GM12878 (cell line): ENCODE data around the gene ERVW-1. TPM values are rescaled to one million over a fixed set of nuclear protein-coding genes. Genes with fewer than 3 reads are reported as not detected.

Source experiments
- ATAC-seq: fragments of 200-7000 bp; cut with Tn5 transposase; 3 replicates; pipeline ENCODE4 v1.9.1; 2020; ENCODE audit warnings: mild to moderate bottlenecking, moderate library complexity
- BruUV-seq: library from RNA; stranded (reverse); fragments of 400-500 nt; replicated peaks from 2 replicates; lab custom pipeline; 2021; lab: Mats Ljungman, UMichigan
- CTCF ChIA-PET: fragments of 300-600 bp; sonication (Branson Sonifier 250); formaldehyde crosslinking; extraction: SDS; loops from one replicate; lab custom pipeline; 2021; ENCODE audit warnings: inconsistent platforms; lab: Yijun Ruan, JAX
- POLR2A ChIA-PET: fragments of 350-600 bp; formaldehyde crosslinking; extraction: SDS; loops from one replicate; lab custom pipeline; 2021; ENCODE audit warnings: inconsistent platforms; lab: Charles Lee
- RAD21 ChIA-PET: fragments of 300-600 bp; sonication (Branson Sonifier 250); formaldehyde crosslinking; loops from one replicate; lab custom pipeline; 2023; ENCODE audit warnings: antibody characterized with exemption; ENCODE audit not compliant: unreplicated experiment; lab: Charles Lee
- SMC1A ChIA-PET: fragments of 300-600 bp; sonication (Branson Sonifier 250); formaldehyde crosslinking; loops from one replicate; lab custom pipeline; 2023; ENCODE audit not compliant: unreplicated experiment, uncharacterized antibody; lab: Charles Lee
- DNase-seq: peaks from one replicate; pipeline ENCODE4 v3.0.0-alpha.2; 2011; ENCODE audit warnings: low read depth, low spot score
- FAIRE-seq: peaks from 3 replicates; lab custom pipeline; 2011; peaks lifted over from hg19 to GRCh38; lab: Jason Lieb, UNC
- H2AFZ ChIP-seq: 2 replicates; pipeline ENCODE4 v1.6.0; 2011; ENCODE audit warnings: low read depth, low read length, control low read depth; ENCODE audit not compliant: control insufficient read depth
- H3K27ac ChIP-seq: 2 replicates; pipeline ENCODE4 v1.5.1; 2011; ENCODE audit warnings: control low read depth; ENCODE audit not compliant: control insufficient read depth, insufficient read depth
- H3K27me3 ChIP-seq, 2 experiments: replicated peaks in 1 of 2; 2 replicates each; pipeline versions ENCODE4 v1.6.0 to v1.6.1; 2011; ENCODE audit warnings: low read length in 1 of 2; ENCODE audit not compliant: control insufficient read depth in 2 of 2, insufficient read depth in 2 of 2
- H3K36me3 ChIP-seq, 2 experiments: 2 replicates each; pipeline ENCODE4 v1.5.1; 2011; ENCODE audit warnings: low read length in 1 of 2; ENCODE audit not compliant: control insufficient read depth in 2 of 2, insufficient read depth in 2 of 2
- H3K4me1 ChIP-seq: 2 replicates; pipeline ENCODE4 v1.6.1; 2011; ENCODE audit warnings: mild to moderate bottlenecking, low read length, moderate library complexity, mixed read lengths; ENCODE audit not compliant: control insufficient read depth, insufficient read depth
- H3K4me2 ChIP-seq: 2 replicates; pipeline ENCODE4 v1.6.0; 2011; ENCODE audit warnings: control low read depth; ENCODE audit not compliant: control insufficient read depth, insufficient read depth
- H3K4me3 ChIP-seq: fragments of 200-600 bp; sonication (generic); 2 replicates; pipeline ENCODE4 v1.5.1; 2016
- H3K79me2 ChIP-seq: 2 replicates; pipeline ENCODE4 v1.6.0; 2011; ENCODE audit warnings: low read length; ENCODE audit not compliant: control insufficient read depth, insufficient read depth
- H3K9ac ChIP-seq: 2 replicates; pipeline ENCODE4 v1.8.0; 2011; ENCODE audit warnings: low read length, control low read depth, mixed read lengths; ENCODE audit not compliant: control insufficient read depth, insufficient read depth
- H3K9me3 ChIP-seq: replicated peaks from 3 replicates; pipeline ENCODE4 v1.5.1; 2011; ENCODE audit warnings: mild to moderate bottlenecking, low read length; ENCODE audit not compliant: control insufficient read depth, insufficient read depth
- H4K20me1 ChIP-seq: 2 replicates; pipeline ENCODE4 v1.6.0; 2011; ENCODE audit not compliant: control insufficient read depth, insufficient read depth
- BACH1 ChIP-seq: fragments of 450-650 bp; IDR thresholded peaks from 2 replicates; pipeline ENCODE4 v1.6.1; 2017; ENCODE audit warnings: mild to moderate bottlenecking, borderline replicate concordance
- CEBPZ ChIP-seq: fragments of 150-350 bp; IDR thresholded peaks from 2 replicates; pipeline ENCODE4 v1.6.1; 2016; ENCODE audit warnings: low read depth, low read length
- CHD1 ChIP-seq: IDR thresholded peaks from 2 replicates; pipeline ENCODE4 v1.6.1; 2012; ENCODE audit warnings: low read depth, low read length, improper control_type of control experiment
- CHD4 ChIP-seq: fragments of 200-600 bp; sonication (generic); IDR thresholded peaks from 2 replicates; pipeline ENCODE4 v1.6.1; 2016; ENCODE audit warnings: mild to moderate bottlenecking
- HDAC6 ChIP-seq: fragments of 200-600 bp; sonication (generic); IDR thresholded peaks from one replicate; pipeline ENCODE4 v1.8.0; 2017; ENCODE audit warnings: antibody characterized with exemption; ENCODE audit not compliant: unreplicated experiment
- RAD21 ChIP-seq: IDR thresholded peaks from 2 replicates; pipeline ENCODE4 v1.6.1; 2011; ENCODE audit warnings: mild to moderate bottlenecking, low read depth, low read length, moderate library complexity; ENCODE audit not compliant: insufficient read depth
- TCF3 ChIP-seq: IDR thresholded peaks from 2 replicates; pipeline ENCODE4 v1.6.1; 2012; ENCODE audit warnings: low read depth, mild to moderate bottlenecking, low read length, borderline replicate concordance; ENCODE audit not compliant: insufficient read depth
- USF1 ChIP-seq: IDR thresholded peaks from 2 replicates; pipeline ENCODE4 v1.6.1; 2011; ENCODE audit warnings: borderline replicate concordance, low read depth, mild to moderate bottlenecking, moderate library complexity, mixed read lengths, low read length; ENCODE audit not compliant: insufficient read depth; ENCODE audit errors: extremely low read length
- ZBED1 ChIP-seq: IDR thresholded peaks from 2 replicates; pipeline ENCODE4 v1.6.1; 2016; ENCODE audit warnings: borderline replicate concordance
- WGBS: methylation state at CpG from one replicate; pipeline ENCODE4 v1.1.6; 2016; ENCODE audit warnings: low lambda C conversion rate; ENCODE audit not compliant: insufficient replicate concordance, insufficient coverage; ENCODE audit errors: missing lambda C conversion rate; 5-methylcytosine and 5-hydroxymethylcytosine counted together
- in situ Hi-C: fragments of 300-500 bp; cut with MboI; formaldehyde crosslinking; loops from 9 replicates; pipeline ENCODE4 v1.14.3; 2018; ENCODE audit warnings: mixed read lengths
- intact Hi-C: fragments of 100-400 bp; cut with micrococcal nuclease; formaldehyde crosslinking; loops from one replicate; pipeline ENCODE4 v1.14.2; 2022; ENCODE audit not compliant: unreplicated experiment
- polyA plus RNA-seq, 11 experiments: library from polyadenylated mRNA; depleted of rRNA in 4 of 11; unstranded in 6 of 11; stranded (reverse) in 5 of 11; fragments of >200 nt; fragmentation: Nextera tagmentation in 4 of 11; fragmentation: Illumina TruSeq in 1 of 11; extraction: Ambion mirVana in 4 of 11; extraction: Trizol in 1 of 11; gene quantifications; 1 replicate in 1 of 11; 2 replicates in 10 of 11; pipeline versions ENCODE4 v1.2.1 to v1.2.3, GENCODE V29; 2011 to 2016; ENCODE audit warnings: inconsistent platforms in 2 of 11, missing spikeins in 2 of 11, low read depth in 1 of 11
- total RNA-seq, 4 experiments: library from RNA; depleted of rRNA in 3 of 4; stranded (reverse); fragments of >200 nt in 3 of 4; fragmentation: Illumina TruSeq in 1 of 4; extraction: Trizol in 1 of 4; gene quantifications; 2 replicates each; pipeline versions ENCODE4 v1.2.1 to v1.2.3, GENCODE V29; 2013 to 2021
- TF ChIP-seq, protein P1 (sequence below): fragments of 450-650 bp; IDR thresholded peaks from 2 replicates; pipeline ENCODE4 v1.6.1; 2018; ENCODE audit warnings: mild to moderate bottlenecking, low read depth, moderate library complexity; ENCODE audit not compliant: partially characterized antibody
- TF ChIP-seq, protein P2 (sequence below): fragments of 450-650 bp; IDR thresholded peaks from 2 replicates; pipeline ENCODE4 v1.6.1; 2017; ENCODE audit warnings: antibody characterized with exemption, mild to moderate bottlenecking, moderate library complexity

The ERVW-1 gene
- total and polyA plus RNA-seq, 10 of the 15 experiments (the other 5 are each of a cell fraction or from before 2014, with no cell fraction given) = 0.05 TPM; not detected in 9

DNA sequence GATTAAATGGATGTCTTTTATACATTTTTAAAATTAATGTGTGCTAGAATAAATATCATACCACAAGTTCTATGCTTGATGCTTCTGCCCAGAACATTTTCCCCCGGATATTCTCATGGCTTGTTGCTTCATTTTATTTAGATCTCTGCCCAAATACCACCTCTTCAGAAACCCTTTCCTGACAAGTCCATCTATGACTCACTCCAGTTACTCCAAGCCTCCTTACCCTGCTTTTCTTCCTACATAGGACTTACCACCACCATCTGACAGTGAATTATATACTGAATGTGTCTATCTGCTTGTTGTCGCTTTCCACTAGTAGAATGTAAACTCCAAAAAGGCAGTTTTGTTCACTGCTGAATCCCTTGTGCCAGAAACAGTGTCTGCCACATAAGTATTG lies 19.1 kb upstream of the ERVW-1 start (continued):
- TF ChIP-seq CHD1 = no peak

GRCh38 chr7:92489634-92490033 lies 11.9 kb upstream of the ERVW-1 start:
- no peak overlapping the region for H2AFZ ChIP-seq
- no peaks in the 10 kb centered on the region for H4K20me1 ChIP-seq
- H3K27me3 ChIP-seq = no peaks in the 10 kb centered on the region
- no peak overlapping the region for H3K27ac ChIP-seq
- RAD21 ChIA-PET = no interaction called here
- no peaks in the 10 kb centered on the region for H3K4me1 ChIP-seq
- H3K9ac ChIP-seq = no peak overlapping the region
- no peak overlapping the region for H3K4me2 ChIP-seq
- WGBS = 100% methylated on average over 1 of the region's 1 CpG
- intact Hi-C loops (no loop called here), in situ Hi-C loops (no loop called here)
- POLR2A ChIA-PET = no interaction called here
- SMC1A ChIA-PET = interaction anchor here (0.9 to 1.3 kb wide), 3 partner anchors 14 to 21 kb away, joined by 3 to 4 read pairs (median 3); no protein-coding TSS in a partner anchor
- FAIRE-seq (no peak), DNase-seq (no peak), ATAC-seq (no peak)
- BruUV-seq = no TSS peak
- H3K9me3 ChIP-seq = no peaks in the 10 kb centered on the region
- CTCF ChIA-PET = interaction anchor here (0.9 kb wide), 1 partner anchor 29 kb away, joined by 3 read pairs; no protein-coding TSS in a partner anchor
- no peak overlapping the region for H3K4me3 ChIP-seq
- no peaks in the 10 kb centered on the region for H3K79me2 ChIP-seq
- H3K36me3 ChIP-seq = peaks cover 3 to 10% of the 10 kb centered on the region in 2 experiments; a peak in 2 of 4 replicates
- TF ChIP-seq USF1 = no peak
- no peak for TF ChIP-seq TCF3
- no peak for TF ChIP-seq CEBPZ
- TF ChIP-seq HDAC6 = no peak
- no peak for TF ChIP-seq CHD4
- TF ChIP-seq RAD21 = no peak
- TF ChIP-seq, protein P1, sequence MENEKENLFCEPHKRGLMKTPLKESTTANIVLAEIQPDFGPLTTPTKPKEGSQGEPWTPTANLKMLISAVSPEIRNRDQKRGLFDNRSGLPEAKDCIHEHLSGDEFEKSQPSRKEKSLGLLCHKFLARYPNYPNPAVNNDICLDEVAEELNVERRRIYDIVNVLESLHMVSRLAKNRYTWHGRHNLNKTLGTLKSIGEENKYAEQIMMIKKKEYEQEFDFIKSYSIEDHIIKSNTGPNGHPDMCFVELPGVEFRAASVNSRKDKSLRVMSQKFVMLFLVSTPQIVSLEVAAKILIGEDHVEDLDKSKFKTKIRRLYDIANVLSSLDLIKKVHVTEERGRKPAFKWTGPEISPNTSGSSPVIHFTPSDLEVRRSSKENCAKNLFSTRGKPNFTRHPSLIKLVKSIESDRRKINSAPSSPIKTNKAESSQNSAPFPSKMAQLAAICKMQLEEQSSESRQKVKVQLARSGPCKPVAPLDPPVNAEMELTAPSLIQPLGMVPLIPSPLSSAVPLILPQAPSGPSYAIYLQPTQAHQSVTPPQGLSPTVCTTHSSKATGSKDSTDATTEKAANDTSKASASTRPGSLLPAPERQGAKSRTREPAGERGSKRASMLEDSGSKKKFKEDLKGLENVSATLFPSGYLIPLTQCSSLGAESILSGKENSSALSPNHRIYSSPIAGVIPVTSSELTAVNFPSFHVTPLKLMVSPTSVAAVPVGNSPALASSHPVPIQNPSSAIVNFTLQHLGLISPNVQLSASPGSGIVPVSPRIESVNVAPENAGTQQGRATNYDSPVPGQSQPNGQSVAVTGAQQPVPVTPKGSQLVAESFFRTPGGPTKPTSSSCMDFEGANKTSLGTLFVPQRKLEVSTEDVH = no peak
- no peak for TF ChIP-seq BACH1
- TF ChIP-seq ZBED1 = no peak
- TF ChIP-seq, protein P2, sequence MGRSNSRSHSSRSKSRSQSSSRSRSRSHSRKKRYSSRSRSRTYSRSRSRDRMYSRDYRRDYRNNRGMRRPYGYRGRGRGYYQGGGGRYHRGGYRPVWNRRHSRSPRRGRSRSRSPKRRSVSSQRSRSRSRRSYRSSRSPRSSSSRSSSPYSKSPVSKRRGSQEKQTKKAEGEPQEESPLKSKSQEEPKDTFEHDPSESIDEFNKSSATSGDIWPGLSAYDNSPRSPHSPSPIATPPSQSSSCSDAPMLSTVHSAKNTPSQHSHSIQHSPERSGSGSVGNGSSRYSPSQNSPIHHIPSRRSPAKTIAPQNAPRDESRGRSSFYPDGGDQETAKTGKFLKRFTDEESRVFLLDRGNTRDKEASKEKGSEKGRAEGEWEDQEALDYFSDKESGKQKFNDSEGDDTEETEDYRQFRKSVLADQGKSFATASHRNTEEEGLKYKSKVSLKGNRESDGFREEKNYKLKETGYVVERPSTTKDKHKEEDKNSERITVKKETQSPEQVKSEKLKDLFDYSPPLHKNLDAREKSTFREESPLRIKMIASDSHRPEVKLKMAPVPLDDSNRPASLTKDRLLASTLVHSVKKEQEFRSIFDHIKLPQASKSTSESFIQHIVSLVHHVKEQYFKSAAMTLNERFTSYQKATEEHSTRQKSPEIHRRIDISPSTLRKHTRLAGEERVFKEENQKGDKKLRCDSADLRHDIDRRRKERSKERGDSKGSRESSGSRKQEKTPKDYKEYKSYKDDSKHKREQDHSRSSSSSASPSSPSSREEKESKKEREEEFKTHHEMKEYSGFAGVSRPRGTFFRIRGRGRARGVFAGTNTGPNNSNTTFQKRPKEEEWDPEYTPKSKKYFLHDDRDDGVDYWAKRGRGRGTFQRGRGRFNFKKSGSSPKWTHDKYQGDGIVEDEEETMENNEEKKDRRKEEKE = no peak
